GM18511 (cell line): ENCODE results near the gene DNAJB9.

Experiments used
- ATAC-seq: cut with Tn5 transposase; IDR thresholded peaks from one replicate; pipeline ENCODE4 v1.9.1; 2021; ENCODE audit warnings: mild to moderate bottlenecking, moderate library complexity; ENCODE audit not compliant: unreplicated experiment

Gene DNAJB9

GRCh38 chr7:108604307-108605077, 34.8 kb downstream of the DNAJB9 start:
- no peak for ATAC-seq

- peak; percentile 85 for ATAC-seq
Measured at GRCh38 chr7:108605559-108606201, 36.0 kb downstream of the DNAJB9 start.

DNA sequence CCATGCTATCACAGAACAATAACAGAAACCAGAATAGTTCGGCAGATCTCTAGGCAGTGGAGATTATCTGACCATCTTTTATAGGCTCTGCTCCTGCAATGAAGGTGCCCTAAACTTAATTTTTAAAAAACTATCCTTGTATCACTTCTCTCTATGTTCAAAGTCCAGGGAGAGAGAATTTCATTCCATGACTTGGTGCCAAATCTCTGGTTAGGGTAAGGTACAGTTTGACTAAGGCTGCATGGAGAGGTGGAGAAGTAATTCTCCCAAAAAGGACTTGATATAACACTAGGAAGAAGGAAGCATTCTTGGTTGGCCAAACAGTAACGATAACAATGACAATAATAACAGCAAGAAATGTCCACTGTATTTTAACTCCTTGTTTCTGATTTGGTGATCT, 40.0 kb downstream of the DNAJB9 start:
- no peak for ATAC-seq

GRCh38 chr7:108611268-108611667, 41.6 kb downstream of the DNAJB9 start:
- ATAC-seq = no peak

DNA sequence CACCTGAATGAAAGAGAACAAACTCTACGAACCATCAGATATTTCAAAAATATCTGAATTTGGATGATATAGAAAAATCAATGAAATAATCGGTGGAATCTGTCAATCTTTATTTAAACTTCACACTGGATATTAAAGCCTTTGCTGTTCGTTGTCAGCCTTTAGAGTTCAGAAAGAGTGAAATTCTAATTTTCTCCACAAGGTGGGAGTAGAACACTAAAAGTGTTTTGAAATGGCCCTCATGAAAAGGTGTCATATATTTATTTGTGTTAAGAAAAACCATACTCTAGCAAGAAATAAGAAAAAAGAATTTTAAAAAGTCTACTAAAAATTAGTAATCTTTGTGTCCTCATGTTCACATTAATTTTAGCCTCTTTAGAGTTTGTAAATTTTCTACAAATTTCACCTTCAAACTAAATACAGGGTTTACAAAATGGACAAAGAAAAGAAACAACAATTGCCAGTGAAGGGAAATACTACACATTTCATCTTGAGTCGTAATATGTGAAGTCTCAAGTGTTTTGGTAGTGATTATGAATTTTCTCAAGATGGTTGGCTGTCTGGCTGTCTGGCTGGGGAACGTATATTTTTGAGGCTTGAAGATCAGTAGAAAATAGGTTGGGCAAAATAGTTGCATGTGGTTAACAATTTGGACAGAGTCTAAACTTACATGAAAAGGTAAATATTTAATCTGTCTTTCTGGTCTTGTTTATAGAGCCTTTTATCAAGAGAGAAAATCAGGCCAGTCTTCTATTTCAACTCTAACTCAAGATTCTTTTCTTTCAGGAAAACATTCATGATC, 43.7 kb downstream of the DNAJB9 start:
- ATAC-seq = peak; percentile 83

DNA sequence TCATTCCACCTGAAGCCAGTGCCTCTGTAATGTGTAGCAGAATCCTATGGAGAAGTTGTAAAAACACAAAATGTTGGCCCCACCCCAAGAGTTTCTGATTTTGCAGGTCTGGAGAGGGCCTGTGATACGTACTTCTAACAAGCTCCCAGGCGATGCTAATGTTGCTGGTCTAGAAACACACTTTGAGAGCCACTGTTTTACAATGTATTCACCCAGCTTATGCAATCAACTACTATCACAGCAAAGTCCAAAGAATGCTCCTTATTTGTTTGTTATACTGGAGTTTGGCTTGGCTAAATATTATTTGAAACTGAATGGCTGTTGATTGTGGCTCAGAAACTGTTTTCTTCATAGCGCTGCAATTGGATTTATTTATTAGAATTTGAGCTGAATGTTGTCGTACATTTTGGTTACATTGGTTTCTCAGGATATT, 44.3 kb downstream of the DNAJB9 start:
- no peak for ATAC-seq

GRCh38 chr7:108614896-108615295, 45.2 kb downstream of the DNAJB9 start:
- no peak for ATAC-seq

- no peak for ATAC-seq
Measured at GRCh38 chr7:108618056-108618455, 48.4 kb downstream of the DNAJB9 start.

GRCh38 chr7:108623220-108623619, 53.5 kb downstream of the DNAJB9 start:
- peak; percentile 78 for ATAC-seq
